22Rv1 (cell line): Measurements from ENCODE around the gene GPR157.

Source experiments
- H3K27ac ChIP-seq: fragments of 450-650 bp; 2 replicates; pipeline ENCODE4 v1.5.1; 2017
- ZFX ChIP-seq: fragments of 450-650 bp; IDR thresholded peaks from 2 replicates; pipeline ENCODE4 v1.6.1; 2017; ENCODE audit warnings: antibody characterized with exemption, borderline replicate concordance
- TF ChIP-seq, protein P1 (sequence below): fragments of 450-650 bp; IDR thresholded peaks from 2 replicates; pipeline ENCODE4 v1.5.1; 2017; ENCODE audit warnings: mild to moderate bottlenecking

The GPR157 gene

DNA sequence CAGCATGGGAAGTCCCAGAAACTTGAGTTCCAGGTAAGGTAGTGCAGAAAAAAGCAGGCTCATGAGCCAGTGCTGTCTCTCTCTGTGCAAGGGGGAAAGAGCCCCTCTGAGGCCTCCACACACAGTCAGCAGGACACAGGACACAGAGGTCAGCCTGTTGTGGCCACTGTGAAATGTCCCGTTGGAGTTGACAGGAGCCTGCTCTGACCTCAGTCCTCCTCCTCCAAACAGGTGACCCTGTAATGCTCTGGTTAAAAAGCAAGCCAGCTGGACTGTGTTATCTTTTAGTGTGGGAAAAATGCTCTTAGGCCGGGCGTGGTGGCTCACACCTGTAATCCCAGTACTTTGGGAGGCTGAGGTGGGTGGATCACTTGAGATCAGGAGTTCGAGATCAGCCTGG lies 24.2 kb upstream of the GPR157 start:
- no peak for TF ChIP-seq ZFX
- TF ChIP-seq, protein P1, sequence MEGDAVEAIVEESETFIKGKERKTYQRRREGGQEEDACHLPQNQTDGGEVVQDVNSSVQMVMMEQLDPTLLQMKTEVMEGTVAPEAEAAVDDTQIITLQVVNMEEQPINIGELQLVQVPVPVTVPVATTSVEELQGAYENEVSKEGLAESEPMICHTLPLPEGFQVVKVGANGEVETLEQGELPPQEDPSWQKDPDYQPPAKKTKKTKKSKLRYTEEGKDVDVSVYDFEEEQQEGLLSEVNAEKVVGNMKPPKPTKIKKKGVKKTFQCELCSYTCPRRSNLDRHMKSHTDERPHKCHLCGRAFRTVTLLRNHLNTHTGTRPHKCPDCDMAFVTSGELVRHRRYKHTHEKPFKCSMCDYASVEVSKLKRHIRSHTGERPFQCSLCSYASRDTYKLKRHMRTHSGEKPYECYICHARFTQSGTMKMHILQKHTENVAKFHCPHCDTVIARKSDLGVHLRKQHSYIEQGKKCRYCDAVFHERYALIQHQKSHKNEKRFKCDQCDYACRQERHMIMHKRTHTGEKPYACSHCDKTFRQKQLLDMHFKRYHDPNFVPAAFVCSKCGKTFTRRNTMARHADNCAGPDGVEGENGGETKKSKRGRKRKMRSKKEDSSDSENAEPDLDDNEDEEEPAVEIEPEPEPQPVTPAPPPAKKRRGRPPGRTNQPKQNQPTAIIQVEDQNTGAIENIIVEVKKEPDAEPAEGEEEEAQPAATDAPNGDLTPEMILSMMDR, result no peak
- H3K27ac ChIP-seq, result no peak overlapping the region

DNA sequence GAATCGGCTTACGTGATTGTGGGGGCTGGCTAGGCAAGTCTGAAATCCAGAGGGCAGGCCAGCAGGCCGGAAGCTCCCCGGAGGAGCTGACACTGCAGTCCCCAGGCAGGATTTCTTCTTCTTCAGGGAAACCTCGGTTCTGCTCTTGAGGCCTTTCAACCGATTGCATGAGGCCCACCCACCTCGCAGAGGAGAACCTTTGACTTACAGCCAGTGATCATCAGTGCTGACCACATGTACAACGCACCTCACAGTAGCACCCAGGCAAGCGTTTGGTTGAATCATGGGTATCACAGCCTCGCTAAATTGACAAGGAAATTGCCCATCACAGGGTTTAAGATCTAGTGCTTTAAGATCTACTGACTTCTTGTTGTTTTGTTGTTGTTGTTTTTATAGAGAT lies 23.6 kb upstream of the GPR157 start:
- TF ChIP-seq, protein P1, result no peak
- TF ChIP-seq ZFX, result no peak
- H3K27ac ChIP-seq, result no peak overlapping the region

DNA sequence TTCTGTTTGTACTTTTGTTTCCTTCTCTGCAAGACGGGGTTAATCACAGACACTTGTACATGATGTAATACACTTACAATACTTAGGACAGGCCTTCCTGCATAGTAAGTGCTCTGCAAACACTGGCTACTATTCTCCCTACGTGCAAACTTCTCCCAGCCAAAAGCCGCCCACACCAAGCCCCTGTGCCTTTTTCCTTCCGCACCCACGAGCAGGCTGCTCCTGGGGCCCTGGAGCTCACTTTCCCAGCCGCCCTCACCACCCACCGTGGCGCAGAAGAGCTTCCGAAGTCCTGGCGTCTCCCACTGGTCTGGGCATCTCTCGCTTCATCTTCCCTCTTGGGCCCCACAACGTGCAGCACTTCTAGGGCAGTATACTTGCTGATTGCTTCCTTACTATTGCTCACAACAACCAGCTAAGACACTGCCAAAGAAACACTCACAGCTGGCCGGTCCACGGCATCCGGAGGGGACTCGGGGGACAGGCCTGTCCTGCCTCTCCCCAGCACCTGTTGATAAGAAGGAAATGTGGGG lies 22.5 kb upstream of the GPR157 start:
- TF ChIP-seq ZFX, result no peak
- TF ChIP-seq, protein P1, result no peak
- no peak overlapping the region for H3K27ac ChIP-seq

DNA sequence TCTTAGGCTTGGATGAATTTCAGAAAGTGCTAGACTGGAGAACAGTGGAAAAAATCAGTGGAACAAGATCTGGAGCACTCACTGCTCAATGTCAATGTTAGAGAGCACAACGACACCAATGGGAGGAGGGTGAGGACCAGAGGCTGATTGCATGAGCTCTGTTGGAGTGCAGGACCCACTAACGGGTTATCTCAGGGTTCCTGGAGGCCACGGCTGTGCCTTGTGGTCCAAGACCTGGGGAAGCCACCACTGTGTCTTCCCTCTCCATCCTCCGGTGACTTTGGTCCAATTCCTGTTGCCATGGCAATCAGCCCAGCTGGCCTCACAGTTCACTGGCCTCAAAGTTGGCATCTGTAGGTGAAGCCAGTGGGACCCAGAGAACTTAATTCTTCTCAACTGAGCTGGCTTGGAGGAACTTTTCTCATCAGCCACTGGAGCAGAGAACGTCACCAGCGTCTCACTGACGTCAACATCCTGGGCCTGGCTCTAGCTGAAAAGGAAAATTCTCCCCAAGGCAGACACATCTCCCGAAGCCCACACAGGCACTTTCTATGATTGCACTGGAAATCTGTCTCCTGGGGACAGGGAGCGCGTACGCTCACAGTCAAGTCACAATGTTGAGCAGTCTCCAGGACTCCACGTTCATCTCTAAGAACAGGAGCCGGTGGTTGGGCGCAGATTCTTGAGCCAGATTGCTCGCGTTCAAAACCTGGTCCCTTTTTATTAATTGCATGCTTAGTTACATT lies 21.9 kb upstream of the GPR157 start:
- no peak for TF ChIP-seq ZFX
- TF ChIP-seq, protein P1, result no peak
- no peak overlapping the region for H3K27ac ChIP-seq

DNA sequence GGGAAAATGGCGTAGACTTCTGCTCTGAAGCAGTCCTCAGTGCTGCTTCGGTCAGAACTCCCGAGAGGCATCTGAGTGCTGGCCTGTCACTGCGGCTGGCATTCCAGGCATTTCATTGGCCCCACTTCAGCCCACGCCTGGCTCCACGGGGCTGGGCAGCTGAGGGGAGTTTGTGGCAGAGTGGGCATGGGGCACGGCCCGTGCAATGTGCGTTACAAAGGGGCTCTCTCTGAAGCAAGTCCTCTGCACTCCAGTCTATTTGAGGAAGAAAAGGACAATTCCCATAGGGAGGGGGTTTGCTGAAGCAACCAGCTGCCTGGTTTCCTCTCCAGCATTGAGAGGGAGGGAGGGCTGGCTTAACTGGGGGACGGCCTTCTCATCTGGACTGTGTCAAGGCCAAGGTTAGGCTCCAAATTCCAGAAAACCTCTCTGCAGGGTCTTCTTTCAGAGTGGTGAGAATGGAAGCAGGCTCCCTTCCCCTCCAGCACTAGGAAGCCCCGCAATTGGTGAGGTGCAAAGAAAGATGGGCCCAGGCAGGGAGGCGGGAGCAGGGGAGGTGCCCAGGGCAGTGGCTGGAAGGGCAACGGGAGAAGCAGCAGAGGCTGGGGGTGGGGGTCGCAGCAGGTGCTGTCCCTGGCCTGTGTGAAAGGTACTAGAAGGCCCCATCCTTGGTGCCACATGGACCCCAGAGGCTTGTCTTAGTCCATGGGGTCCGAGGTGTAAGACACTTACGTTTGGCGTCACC lies 21.1 kb upstream of the GPR157 start:
- TF ChIP-seq ZFX, result no peak
- TF ChIP-seq, protein P1, result no peak
- H3K27ac ChIP-seq, result no peak overlapping the region

DNA sequence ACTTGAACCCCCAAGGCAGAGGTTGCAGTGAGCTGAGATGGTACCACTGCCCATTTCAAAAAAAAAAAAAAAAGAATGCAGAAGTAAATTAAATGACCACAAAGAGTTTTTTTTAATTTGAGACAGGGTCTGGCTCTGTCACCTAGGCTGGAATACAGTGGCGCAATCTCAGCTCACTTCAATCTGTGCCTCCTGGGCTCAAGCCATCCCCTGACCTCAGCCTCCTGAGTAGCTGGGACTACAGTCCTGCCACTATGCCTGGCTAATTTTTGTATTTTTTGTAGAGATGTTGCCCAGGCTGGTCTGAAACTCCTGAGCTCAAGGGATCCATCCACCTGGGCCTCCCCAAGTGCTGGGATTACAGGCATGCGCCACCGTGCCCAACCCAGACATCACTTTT lies 20.2 kb upstream of the GPR157 start:
- TF ChIP-seq ZFX, result no peak
- TF ChIP-seq, protein P1, result no peak
- no peak overlapping the region for H3K27ac ChIP-seq

DNA sequence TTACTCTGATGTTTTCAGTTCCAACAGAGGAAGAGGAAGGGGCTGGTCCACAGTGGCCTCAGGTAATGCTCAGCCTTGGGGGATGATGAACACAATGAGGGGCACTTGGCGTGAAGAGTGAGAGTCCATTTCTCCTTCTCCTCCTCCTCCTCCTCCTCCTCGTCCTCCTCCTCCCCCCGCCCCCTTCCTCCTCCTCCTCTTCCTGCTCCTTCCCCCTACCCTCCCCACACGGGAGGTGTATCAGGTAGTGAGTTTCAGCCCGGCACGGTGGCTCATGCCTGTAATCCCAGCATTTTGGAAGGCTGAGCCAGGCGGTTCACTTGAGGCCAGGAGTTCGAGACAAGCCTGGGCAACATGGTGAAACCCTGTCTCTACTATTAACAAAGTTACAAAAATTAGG lies 17.3 kb upstream of the GPR157 start:
- TF ChIP-seq, protein P1, result no peak
- no peak for TF ChIP-seq ZFX
- no peak overlapping the region for H3K27ac ChIP-seq
